Adrenal gland (tissue), 5 donors: ENCODE data around the gene SUSD6.

Experiments used
- CTCF ChIP-seq, 6 experiments: fragments of 450-650 bp in 4 of 6; fragments of 200-600 bp in 2 of 6; sonication (generic) in 1 of 6; IDR thresholded peaks; 1 replicate in 5 of 6; 2 replicates in 1 of 6; pipeline versions ENCODE4 v1.5.1 to v1.8.0; 2016 to 2021; ENCODE audit warnings: antibody characterized with exemption in 6 of 6, mild to moderate bottlenecking in 2 of 6, moderate library complexity in 1 of 6
- POLR2A ChIP-seq, 2 donors: fragments of 450-650 bp; IDR thresholded peaks; one replicate each; pipeline ENCODE4 v1.6.1; 2017; ENCODE audit warnings: antibody characterized with exemption in 2 of 2, mild to moderate bottlenecking in 2 of 2, moderate library complexity in 1 of 2
- donor health status: DM: no; HTN: no; CAD: no.

- TF ChIP-seq CTCF (IDR thresholded peaks at IDR 0.05) (no peak), POLR2A (IDR thresholded peaks at IDR 0.05) (no peak)
Observed at GRCh38 chr14:69582212-69582611, 29.2 kb upstream of the SUSD6 start.
